WI38 (cell line): ENCODE results near the gene ST3GAL5.

Experiments
- H3K4me3 ChIP-seq: 2 replicates; pipeline ENCODE4 v1.5.1; 2011; ENCODE audit warnings: low read depth, mild to moderate bottlenecking, control low read depth, low read length
- TF ChIP-seq, protein P1 (sequence below): IDR thresholded peaks from 2 replicates; pipeline ENCODE4 v1.5.1; 2012; ENCODE audit warnings: low read depth, mild to moderate bottlenecking, control low read depth, low read length

Gene ST3GAL5

DNA sequence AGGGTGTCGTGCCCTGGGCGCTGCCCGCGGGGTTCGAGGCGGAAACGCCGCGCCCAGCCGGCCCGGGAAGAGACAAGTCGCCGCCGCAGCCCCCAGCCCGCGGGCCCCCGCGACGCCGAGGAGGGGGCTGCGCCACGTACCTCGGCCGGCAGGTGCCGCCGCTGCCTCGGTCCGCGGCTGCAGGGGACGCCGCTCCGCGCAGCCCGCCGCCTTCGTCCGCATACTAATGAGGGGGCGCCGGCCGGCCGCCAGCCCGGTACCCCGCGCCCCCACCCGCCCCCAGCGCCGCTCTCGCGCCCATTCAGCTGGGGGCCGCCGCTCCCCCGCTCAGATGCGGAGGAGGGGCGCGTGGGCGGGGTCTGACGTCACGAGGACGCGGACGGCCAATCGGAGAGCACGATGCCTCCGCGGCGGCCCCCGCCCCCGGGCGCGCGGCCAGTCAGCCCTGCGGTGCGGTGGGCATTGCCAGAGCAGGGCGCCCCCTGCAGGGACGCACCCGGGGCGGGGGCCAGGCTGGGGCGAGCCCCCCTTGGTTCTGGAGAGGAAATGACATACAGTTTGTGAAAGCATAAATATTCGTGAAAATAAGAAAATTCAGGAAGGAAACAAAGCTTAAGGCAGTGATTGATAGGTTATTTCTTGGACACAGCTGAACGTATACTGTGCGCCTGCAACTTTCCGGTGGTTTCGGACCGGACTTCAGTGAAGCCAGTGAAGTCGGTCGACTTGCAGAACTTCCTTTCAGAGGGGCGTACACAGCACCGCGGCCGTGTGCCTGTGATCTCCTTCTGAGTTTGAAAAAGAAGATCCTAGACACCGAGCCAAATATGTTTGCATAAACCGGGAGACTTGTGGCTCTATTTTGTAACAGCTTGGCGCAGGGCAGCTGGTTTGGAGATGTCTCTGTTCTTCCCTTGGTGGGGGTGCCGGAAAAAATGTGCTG is at the start of gene ST3GAL5:
Gene ST3GAL5 (minus strand): TSS at position 307 of the 943 bp plus-strand sequence. CDS start 85 bp downstream, at position 222.
- TF ChIP-seq, protein P1, sequence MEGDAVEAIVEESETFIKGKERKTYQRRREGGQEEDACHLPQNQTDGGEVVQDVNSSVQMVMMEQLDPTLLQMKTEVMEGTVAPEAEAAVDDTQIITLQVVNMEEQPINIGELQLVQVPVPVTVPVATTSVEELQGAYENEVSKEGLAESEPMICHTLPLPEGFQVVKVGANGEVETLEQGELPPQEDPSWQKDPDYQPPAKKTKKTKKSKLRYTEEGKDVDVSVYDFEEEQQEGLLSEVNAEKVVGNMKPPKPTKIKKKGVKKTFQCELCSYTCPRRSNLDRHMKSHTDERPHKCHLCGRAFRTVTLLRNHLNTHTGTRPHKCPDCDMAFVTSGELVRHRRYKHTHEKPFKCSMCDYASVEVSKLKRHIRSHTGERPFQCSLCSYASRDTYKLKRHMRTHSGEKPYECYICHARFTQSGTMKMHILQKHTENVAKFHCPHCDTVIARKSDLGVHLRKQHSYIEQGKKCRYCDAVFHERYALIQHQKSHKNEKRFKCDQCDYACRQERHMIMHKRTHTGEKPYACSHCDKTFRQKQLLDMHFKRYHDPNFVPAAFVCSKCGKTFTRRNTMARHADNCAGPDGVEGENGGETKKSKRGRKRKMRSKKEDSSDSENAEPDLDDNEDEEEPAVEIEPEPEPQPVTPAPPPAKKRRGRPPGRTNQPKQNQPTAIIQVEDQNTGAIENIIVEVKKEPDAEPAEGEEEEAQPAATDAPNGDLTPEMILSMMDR, result peak; percentile 84

GRCh38 chr2:85938456-85938855 is 49.7 kb upstream of the ST3GAL5 start:
- TF ChIP-seq, protein P1, result no peak
- H3K4me3 ChIP-seq, result no peak overlapping the region

More for the DNA sequence above, at the start of gene ST3GAL5:
- peak within 1 kb of the TSS; percentile 62 for H3K4me3 ChIP-seq

DNA sequence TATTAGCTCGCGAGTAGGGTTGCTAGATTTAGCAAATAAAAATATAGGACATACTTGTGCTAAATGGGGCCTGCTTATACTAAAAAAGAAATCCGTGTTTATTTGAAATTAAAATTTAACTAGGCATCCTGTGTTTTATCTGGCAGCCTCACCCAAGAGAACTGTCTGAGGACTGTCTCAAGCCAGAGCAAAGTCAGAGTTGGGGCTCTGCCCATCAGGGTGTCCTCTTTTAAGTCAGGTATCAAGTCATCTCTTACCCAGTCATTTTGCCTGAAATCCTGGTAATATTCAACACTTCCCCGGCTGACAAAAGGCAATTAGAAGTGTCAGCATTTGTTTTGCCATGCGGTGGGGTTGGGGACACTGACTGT is 48.3 kb upstream of the ST3GAL5 start:
- H3K4me3 ChIP-seq, result no peak overlapping the region
- TF ChIP-seq, protein P1, result no peak

GRCh38 chr2:85936421-85937068 is 47.8 kb upstream of the ST3GAL5 start:
- H3K4me3 ChIP-seq, result no peak overlapping the region
- TF ChIP-seq, protein P1, result no peak

DNA sequence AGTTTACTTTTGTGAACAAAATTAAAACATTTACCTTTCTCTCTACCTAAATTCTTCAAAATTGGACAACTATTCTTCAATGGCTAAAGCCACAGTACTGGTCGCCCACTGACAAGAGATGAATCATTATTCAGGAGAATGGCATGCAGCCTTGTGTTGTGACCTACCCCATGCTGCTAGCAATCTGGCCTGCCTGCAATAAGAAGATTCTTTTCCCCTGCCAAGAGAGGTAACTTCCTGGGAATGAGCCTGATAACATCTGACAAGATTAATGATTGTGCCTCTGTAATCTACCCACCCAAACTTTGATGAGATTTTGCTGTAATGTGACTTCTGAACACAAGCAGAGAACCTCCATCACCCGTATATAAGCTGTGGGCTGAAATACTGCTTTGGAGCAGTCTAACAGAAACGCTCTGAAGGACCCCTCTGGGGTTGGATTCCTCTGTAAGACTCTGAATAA is 47.0 kb upstream of the ST3GAL5 start:
- H3K4me3 ChIP-seq, result no peak overlapping the region
- TF ChIP-seq, protein P1, result no peak

DNA sequence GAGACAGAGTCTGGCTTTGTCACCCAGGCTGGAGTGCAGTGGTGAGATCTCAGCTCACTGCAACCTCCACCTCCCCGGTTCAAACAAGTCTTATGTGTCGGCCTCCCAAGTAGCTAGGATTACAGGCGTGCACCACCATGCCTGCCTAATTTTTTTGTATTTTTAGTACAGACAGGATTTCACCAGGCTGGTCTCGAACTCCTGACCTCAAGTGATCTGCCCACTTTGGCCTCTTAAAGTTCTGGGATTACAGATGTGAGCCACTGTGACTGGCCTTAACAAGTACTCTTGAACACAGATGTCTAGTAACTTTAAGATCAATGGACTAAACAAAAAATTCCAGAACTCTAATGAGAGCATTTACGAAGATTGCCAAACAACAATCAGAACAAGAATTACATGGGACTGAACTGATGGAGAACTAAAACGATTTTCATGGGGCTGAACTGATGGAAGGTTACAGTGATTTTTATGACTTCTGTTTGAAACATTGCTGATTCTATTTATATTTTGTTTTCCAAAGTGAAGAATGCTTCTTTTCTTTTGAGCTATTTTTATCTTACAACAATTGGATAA is 46.5 kb upstream of the ST3GAL5 start:
- TF ChIP-seq, protein P1, result no peak

More for the DNA sequence above, 46.5 kb upstream of the ST3GAL5 start:
- no peak overlapping the region for H3K4me3 ChIP-seq
